ENCODE measurements around the gene SFTA2. TPM values are rescaled to one million over a fixed set of nuclear protein-coding genes. Genes with fewer than 3 reads are reported as not detected.

SFTA2 gene
- total RNA-seq, 4 donors from 2014 or later = 3.5 TPM; not detected in 3

DNA sequence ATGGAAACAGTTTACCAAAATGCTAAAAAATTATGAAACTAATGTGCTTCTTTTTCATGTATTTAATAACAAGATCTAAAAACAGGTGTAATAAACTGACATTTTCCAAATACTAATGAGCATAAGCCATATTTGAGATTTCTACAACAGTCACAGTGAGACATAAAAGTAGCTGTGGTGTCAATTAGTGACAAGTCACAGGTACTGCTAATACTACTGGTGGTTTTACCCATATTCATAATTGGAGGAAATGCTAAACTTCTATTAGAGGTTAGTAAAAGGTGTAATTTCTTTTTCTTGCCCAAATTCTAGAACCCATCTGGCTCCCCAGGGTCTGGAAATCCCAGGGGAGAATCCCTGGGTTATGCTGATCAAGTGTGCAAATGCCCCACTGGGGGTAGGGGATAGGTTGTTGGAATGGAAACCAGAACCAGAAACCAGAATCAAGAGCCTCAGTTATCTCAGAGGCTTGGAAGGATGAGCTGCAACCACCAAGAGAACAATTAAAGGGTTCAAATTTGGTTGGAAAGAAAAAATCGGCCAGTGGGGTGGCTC is 31.0 kb downstream of the SFTA2 start:
- H3K4me1 ChIP-seq = peaks cover 0 to 6% of the 10 kb centered on the region in 2 donors
- no peak for TF ChIP-seq POLR2A (IDR thresholded peaks at IDR 0.05)
- TF ChIP-seq, protein P1, sequence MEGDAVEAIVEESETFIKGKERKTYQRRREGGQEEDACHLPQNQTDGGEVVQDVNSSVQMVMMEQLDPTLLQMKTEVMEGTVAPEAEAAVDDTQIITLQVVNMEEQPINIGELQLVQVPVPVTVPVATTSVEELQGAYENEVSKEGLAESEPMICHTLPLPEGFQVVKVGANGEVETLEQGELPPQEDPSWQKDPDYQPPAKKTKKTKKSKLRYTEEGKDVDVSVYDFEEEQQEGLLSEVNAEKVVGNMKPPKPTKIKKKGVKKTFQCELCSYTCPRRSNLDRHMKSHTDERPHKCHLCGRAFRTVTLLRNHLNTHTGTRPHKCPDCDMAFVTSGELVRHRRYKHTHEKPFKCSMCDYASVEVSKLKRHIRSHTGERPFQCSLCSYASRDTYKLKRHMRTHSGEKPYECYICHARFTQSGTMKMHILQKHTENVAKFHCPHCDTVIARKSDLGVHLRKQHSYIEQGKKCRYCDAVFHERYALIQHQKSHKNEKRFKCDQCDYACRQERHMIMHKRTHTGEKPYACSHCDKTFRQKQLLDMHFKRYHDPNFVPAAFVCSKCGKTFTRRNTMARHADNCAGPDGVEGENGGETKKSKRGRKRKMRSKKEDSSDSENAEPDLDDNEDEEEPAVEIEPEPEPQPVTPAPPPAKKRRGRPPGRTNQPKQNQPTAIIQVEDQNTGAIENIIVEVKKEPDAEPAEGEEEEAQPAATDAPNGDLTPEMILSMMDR (IDR thresholded peaks at IDR 0.05) = no peak
- 92 to 96% methylated on average over 1 of the region's 1 CpG for WGBS, 2 donors
- peaks cover 34 to 36% of the 10 kb centered on the region in 2 donors for H3K36me3 ChIP-seq
- no peaks in the 10 kb centered on the region for H3K27me3 ChIP-seq
- no peaks in the 10 kb centered on the region for H3K9me3 ChIP-seq
- no peak for DNase-seq
- no peak overlapping the region for H3K4me3 ChIP-seq (replicated peaks in 1 of 3)
- H3K27ac ChIP-seq = no peak overlapping the region
- intact Hi-C loops (cut with DNase I) = no loop called here

DNA sequence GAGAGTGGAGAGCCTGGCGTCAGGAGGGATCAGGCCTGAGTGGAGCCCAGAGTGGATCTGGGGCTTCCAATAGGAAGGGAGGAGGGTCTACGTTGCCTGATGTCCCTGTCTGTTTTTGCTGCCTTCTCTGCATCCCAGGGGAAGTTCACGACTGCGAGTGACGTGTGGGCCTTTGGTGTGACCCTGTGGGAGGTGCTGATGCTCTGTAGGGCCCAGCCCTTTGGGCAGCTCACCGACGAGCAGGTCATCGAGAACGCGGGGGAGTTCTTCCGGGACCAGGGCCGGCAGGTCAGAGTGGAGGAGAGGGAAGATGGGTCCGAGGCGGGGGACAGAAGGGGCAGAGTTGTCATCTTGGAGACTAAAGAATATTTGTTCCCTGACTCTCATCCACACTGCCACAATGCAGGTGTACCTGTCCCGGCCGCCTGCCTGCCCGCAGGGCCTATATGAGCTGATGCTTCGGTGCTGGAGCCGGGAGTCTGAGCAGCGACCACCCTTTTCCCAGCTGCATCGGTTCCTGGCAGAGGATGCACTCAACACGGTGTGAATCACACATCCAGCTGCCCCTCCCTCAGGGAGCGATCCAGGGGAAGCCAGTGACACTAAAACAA is 33.1 kb downstream of the SFTA2 start:
- Histone ChIP-seq H3K4me1 (peaks cover 0 to 6% of the 10 kb centered on the region in 2 donors), H3K27ac (no peak overlapping the region), H3K36me3 (peaks cover 54 to 56% of the 10 kb centered on the region in 2 donors), H3K9me3 (no peaks in the 10 kb centered on the region), H3K4me3 (replicated peaks in 1 of 3) (no peak overlapping the region), H3K27me3 (no peaks in the 10 kb centered on the region)
- 82 to 86% methylated on average over 23 of the region's 23 CpGs for WGBS, 2 donors
- TF ChIP-seq POLR2A (IDR thresholded peaks at IDR 0.05) = no peak
- TF ChIP-seq, protein P1 (IDR thresholded peaks at IDR 0.05) = no peak
- DNase-seq = no peak
- intact Hi-C loops (cut with DNase I) = no loop called here

DNA sequence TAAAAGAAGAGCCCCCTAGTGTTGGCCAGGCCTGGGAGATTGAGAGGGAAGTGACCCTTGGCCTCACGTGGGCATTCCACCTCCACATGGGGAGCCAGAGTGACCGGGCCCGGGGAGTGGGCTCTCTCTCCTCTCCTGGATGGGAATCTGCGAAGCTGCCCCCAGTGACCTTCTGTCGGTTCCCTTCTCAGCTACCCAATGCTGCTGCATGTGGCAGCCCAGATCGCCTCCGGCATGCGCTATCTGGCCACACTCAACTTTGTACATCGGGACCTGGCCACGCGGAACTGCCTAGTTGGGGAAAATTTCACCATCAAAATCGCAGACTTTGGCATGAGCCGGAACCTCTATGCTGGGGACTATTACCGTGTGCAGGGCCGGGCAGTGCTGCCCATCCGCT is 34.1 kb downstream of the SFTA2 start:
- Histone ChIP-seq H3K27ac (no peak overlapping the region), H3K9me3 (no peaks in the 10 kb centered on the region), H3K36me3 (peaks cover 63 to 64% of the 10 kb centered on the region in 2 donors), H3K27me3 (no peaks in the 10 kb centered on the region), H3K4me1 (peaks cover 0 to 6% of the 10 kb centered on the region in 2 donors), H3K4me3 (replicated peaks in 1 of 3) (no peak overlapping the region)
- TF ChIP-seq POLR2A (IDR thresholded peaks at IDR 0.05) = no peak
- TF ChIP-seq, protein P1 (IDR thresholded peaks at IDR 0.05) = no peak
- intact Hi-C loops (cut with DNase I) = no loop called here
- WGBS, 2 donors = 86 to 93% methylated on average over 15 to 16 of the region's 16 CpGs
- no peak for DNase-seq

DNA sequence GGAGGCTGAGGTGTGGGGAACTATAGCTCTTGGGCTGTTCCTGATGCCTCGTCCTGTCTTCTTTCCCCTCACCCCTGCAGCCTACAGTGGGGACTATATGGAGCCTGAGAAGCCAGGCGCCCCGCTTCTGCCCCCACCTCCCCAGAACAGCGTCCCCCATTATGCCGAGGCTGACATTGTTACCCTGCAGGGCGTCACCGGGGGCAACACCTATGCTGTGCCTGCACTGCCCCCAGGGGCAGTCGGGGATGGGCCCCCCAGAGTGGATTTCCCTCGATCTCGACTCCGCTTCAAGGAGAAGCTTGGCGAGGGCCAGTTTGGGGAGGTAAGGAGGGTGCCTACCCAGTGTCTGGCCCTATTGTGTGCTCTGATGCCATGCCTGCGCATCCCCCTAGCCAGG is 35.4 kb downstream of the SFTA2 start:
- WGBS, 2 donors = 94 to 95% methylated on average over 13 of the region's 13 CpGs
- intact Hi-C loops (cut with DNase I) = no loop called here

DNA sequence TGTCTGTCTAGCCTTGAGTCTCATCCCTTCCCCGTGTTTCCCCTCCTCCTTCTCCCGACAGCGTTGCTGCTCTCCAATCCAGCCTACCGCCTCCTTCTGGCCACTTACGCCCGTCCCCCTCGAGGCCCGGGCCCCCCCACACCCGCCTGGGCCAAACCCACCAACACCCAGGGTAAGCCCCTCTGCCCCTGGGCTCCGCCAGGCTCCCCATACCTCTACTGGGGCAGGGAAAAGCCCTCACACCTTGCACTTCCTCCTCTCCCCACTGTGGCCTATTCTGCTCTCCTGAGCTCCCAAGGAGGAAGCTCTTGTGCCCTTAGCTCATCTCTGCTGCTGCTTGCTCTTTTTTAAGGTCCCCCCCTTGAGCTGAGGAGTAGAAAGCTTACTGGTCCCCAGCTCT is 36.6 kb downstream of the SFTA2 start:
- intact Hi-C loops (cut with DNase I) = no loop called here
- Histone ChIP-seq H3K9me3 (no peaks in the 10 kb centered on the region), H3K4me3 (replicated peaks in 1 of 3) (no peak overlapping the region), H3K27ac (no peak overlapping the region), H3K36me3 (peaks cover 79 to 82% of the 10 kb centered on the region in 2 donors), H3K4me1 (no peaks in the 10 kb centered on the region), H3K27me3 (no peaks in the 10 kb centered on the region)
- DNase-seq = no peak
- 85 to 89% methylated on average over 10 of the region's 10 CpGs for WGBS, 2 donors
- TF ChIP-seq POLR2A (IDR thresholded peaks at IDR 0.05) = no peak
- TF ChIP-seq, protein P1 (IDR thresholded peaks at IDR 0.05) = no peak

More for the DNA sequence above, 35.4 kb downstream of the SFTA2 start:
- no peaks in the 10 kb centered on the region for H3K27me3 ChIP-seq
- H3K27ac ChIP-seq = no peak overlapping the region
- no peak overlapping the region for H3K4me3 ChIP-seq (replicated peaks in 1 of 3)
- no peaks in the 10 kb centered on the region for H3K4me1 ChIP-seq
- TF ChIP-seq, protein P1 (IDR thresholded peaks at IDR 0.05) = no peak
- no peak for TF ChIP-seq POLR2A (IDR thresholded peaks at IDR 0.05)
- no peak for DNase-seq
- H3K9me3 ChIP-seq = no peaks in the 10 kb centered on the region
- H3K36me3 ChIP-seq = peaks cover 74 to 75% of the 10 kb centered on the region in 2 donors
